OCI-LY1 (cell line): ENCODE data around the gene PIF1.

Experiments used
- CTCF ChIP-seq: fragments of 200-600 bp; sonication (generic), shearing (Covaris generic); IDR thresholded peaks from 2 replicates; pipeline ENCODE4 v1.5.1; 2017; ENCODE audit warnings: mild to moderate bottlenecking, antibody characterized with exemption, low read length, moderate library complexity, mixed read lengths
- EZH2 ChIP-seq: fragments of 200-600 bp; sonication (generic), shearing (Covaris generic); IDR thresholded peaks from 2 replicates; pipeline ENCODE4 v1.8.0; 2017; ENCODE audit warnings: borderline replicate concordance, mixed run types, mild to moderate bottlenecking, antibody characterized with exemption, low read length, moderate library complexity, mixed read lengths

- TF ChIP-seq CTCF = no peak
- no peak for TF ChIP-seq EZH2
Observed at GRCh38 chr15:64861331-64861730, 35.9 kb upstream of the PIF1 start.
